ENCODE data around the gene TNXB.
"Not testable (repeated sequence)": the region's sequence is repeated elsewhere in the genome, so short reads cannot be mapped to it uniquely, and the experiment has no call there.

The TNXB gene

GRCh38 chr6:32070814-32071543 is 38.2 kb downstream of the TNXB start:
- DNase-seq (ENCODE audit: low read depth, low spot score) = no peak
- H3K4me3 ChIP-seq (ENCODE audit: low read length) = no peak overlapping the region

GRCh38 chr6:32069878-32070515 is 39.1 kb downstream of the TNXB start:
- no peak overlapping the region for H3K4me3 ChIP-seq (ENCODE audit: low read length)
- no peak for DNase-seq (ENCODE audit: low read depth, low spot score)

- H3K4me3 ChIP-seq (ENCODE audit: low read length) = no peak overlapping the region
- no peak for DNase-seq (ENCODE audit: low read depth, low spot score)
Measured at GRCh38 chr6:32069460-32069859, 39.7 kb downstream of the TNXB start.

- H3K4me3 ChIP-seq (ENCODE audit: low read length) = no peak overlapping the region
- no peak for DNase-seq (ENCODE audit: low read depth, low spot score)
Measured at GRCh38 chr6:32068867-32069266, 40.3 kb downstream of the TNXB start.

- not testable (repeated sequence) for DNase-seq (ENCODE audit: low read depth, low spot score); H3K4me3 ChIP-seq (ENCODE audit: low read length)
Measured at GRCh38 chr6:32068315-32068714, 40.8 kb downstream of the TNXB start.

GRCh38 chr6:32067521-32067920 is 41.6 kb downstream of the TNXB start:
- H3K4me3 ChIP-seq (ENCODE audit: low read length) = not testable (repeated sequence)

GRCh38 chr6:32064706-32065105 is 44.4 kb downstream of the TNXB start:
- no peak for DNase-seq (ENCODE audit: low read depth, low spot score)
- no peak overlapping the region for H3K4me3 ChIP-seq (ENCODE audit: low read length)

More at GRCh38 chr6:32067521-32067920, 41.6 kb downstream of the TNXB start:
- DNase-seq (ENCODE audit: low read depth, low spot score) = not testable (repeated sequence)

GRCh38 chr6:32060966-32061655 is 48.0 kb downstream of the TNXB start:
- DNase-seq (ENCODE audit: low read depth, low spot score) = no peak
- H3K4me3 ChIP-seq (ENCODE audit: low read length) = no peak overlapping the region

- DNase-seq (ENCODE audit: low read depth, low spot score) = no peak
- no peak overlapping the region for H3K4me3 ChIP-seq (ENCODE audit: low read length)
Measured at GRCh38 chr6:32058511-32058963, 50.6 kb downstream of the TNXB start.

GRCh38 chr6:32057966-32058365 is 51.2 kb downstream of the TNXB start:
- no peak for DNase-seq (ENCODE audit: low read depth, low spot score)
- H3K4me3 ChIP-seq (ENCODE audit: low read length) = no peak overlapping the region

- no peak overlapping the region for H3K4me3 ChIP-seq (ENCODE audit: low read length)
- DNase-seq (ENCODE audit: low read depth, low spot score) = no peak
Measured at GRCh38 chr6:32056254-32056653, 52.9 kb downstream of the TNXB start.

GRCh38 chr6:32055756-32056155 is 53.4 kb downstream of the TNXB start:
- DNase-seq (ENCODE audit: low read depth, low spot score); H3K4me3 ChIP-seq (ENCODE audit: low read length): not testable (repeated sequence)

GRCh38 chr6:32053314-32053713 is 55.8 kb downstream of the TNXB start:
- not testable (repeated sequence) for H3K4me3 ChIP-seq (ENCODE audit: low read length); DNase-seq (ENCODE audit: low read depth, low spot score)

GRCh38 chr6:32052626-32053025 is 56.5 kb downstream of the TNXB start:
- not testable (repeated sequence) for DNase-seq (ENCODE audit: low read depth, low spot score); H3K4me3 ChIP-seq (ENCODE audit: low read length)

GRCh38 chr6:32050562-32050961 is 58.6 kb downstream of the TNXB start:
- H3K4me3 ChIP-seq (ENCODE audit: low read length) = no peak overlapping the region
- no peak for DNase-seq (ENCODE audit: low read depth, low spot score)

GRCh38 chr6:32049736-32050135 is 59.4 kb downstream of the TNXB start:
- not testable (repeated sequence) for DNase-seq (ENCODE audit: low read depth, low spot score); H3K4me3 ChIP-seq (ENCODE audit: low read length)

- DNase-seq (ENCODE audit: low read depth, low spot score); H3K4me3 ChIP-seq (ENCODE audit: low read length): not testable (repeated sequence)
Measured at GRCh38 chr6:32049149-32049548, 60.0 kb downstream of the TNXB start.

- DNase-seq (ENCODE audit: low read depth, low spot score) = no peak
- no peak overlapping the region for H3K4me3 ChIP-seq (ENCODE audit: low read length)
Measured at GRCh38 chr6:32047855-32048766, 61.0 kb downstream of the TNXB start.

- no peak overlapping the region for H3K4me3 ChIP-seq (ENCODE audit: low read length)
- DNase-seq (ENCODE audit: low read depth, low spot score) = no peak
Measured at GRCh38 chr6:32047539-32047854, 61.6 kb downstream of the TNXB start.

All from Jurkat, Clone E6-1 (cell line).